Epithelial cell of proximal tubule (primary cell): ENCODE results near the gene LTBP2. TPM values are rescaled to one million over a fixed set of nuclear protein-coding genes. Genes with fewer than 3 reads are reported as not detected.

ENCODE experiments used
- DNase-seq: peaks from one replicate; pipeline ENCODE4 v3.0.0-alpha.2; 2011; ENCODE audit warnings: low read depth
- H3K4me3 ChIP-seq: 2 replicates; pipeline ENCODE4 v1.5.1; 2011; ENCODE audit warnings: low read depth, mild to moderate bottlenecking, low read length
- CTCF ChIP-seq: conservative IDR thresholded peaks from 2 replicates; pipeline ENCODE4 v1.5.1; 2012; ENCODE audit warnings: low read depth, mild to moderate bottlenecking, low read length
- total RNA-seq: library from RNA; depleted of rRNA; stranded (reverse); fragments of >200 nt; gene quantifications from 2 replicates; pipeline ENCODE4 v1.2.3, GENCODE V29; 2015

LTBP2 gene
- total RNA-seq, 1 donor from 2014 or later: 33.1 TPM

- DNase-seq: no peak
- no peak overlapping the region for H3K4me3 ChIP-seq
- no peak for TF ChIP-seq CTCF
These were observed 27.1 kb downstream of the LTBP2 start for GRCh38 chr14:74584951-74585350.

- no peak overlapping the region for H3K4me3 ChIP-seq
- no peak for TF ChIP-seq CTCF
- peak; percentile 42 for DNase-seq
These were observed 28.2 kb downstream of the LTBP2 start for GRCh38 chr14:74583689-74584434.

GRCh38 chr14:74582910-74583581, 29.0 kb downstream of the LTBP2 start:
- no peak overlapping the region for H3K4me3 ChIP-seq
- no peak for TF ChIP-seq CTCF
- DNase-seq: no peak

- H3K4me3 ChIP-seq: no peak overlapping the region
- DNase-seq: no peak
- TF ChIP-seq CTCF: no peak
These were observed 31.8 kb downstream of the LTBP2 start for GRCh38 chr14:74580275-74580672.

GRCh38 chr14:74579447-74580274, 32.4 kb downstream of the LTBP2 start:
- no peak for TF ChIP-seq CTCF
- DNase-seq: peak; percentile 38
- H3K4me3 ChIP-seq: no peak overlapping the region

- DNase-seq: no peak
- no peak for TF ChIP-seq CTCF
- H3K4me3 ChIP-seq: no peak overlapping the region
These were observed 33.6 kb downstream of the LTBP2 start for GRCh38 chr14:74578479-74578878.
